SIG-M5 (cell line): Measurements from ENCODE around the gene KIF5A.

Experiments
- DNase-seq: peaks from one replicate; lab custom pipeline; 2025; lab: John Stamatoyannopoulos, UW

KIF5A gene

GRCh38 chr12:57632073-57632957, 82.5 kb downstream of the KIF5A start:
- DNase-seq: no peak

- no peak for DNase-seq
Measured at GRCh38 chr12:57632958-57633840, 83.4 kb downstream of the KIF5A start, which contains the start of gene B4GALNT1. B4GALNT1 (minus strand) TSS chr12:57633201; CDS start chr12:57632132, 1,069 bp downstream.
